GM19324 (cell line): ENCODE measurements around the gene CXCL17.
"Not testable (repeated sequence)": the region's sequence is repeated elsewhere in the genome, so short reads cannot be mapped to it uniquely, and the experiment has no call there.

Experiments used
- ATAC-seq: cut with Tn5 transposase; IDR thresholded peaks from one replicate; pipeline ENCODE4 v1.9.1; 2021; ENCODE audit warnings: mild to moderate bottlenecking, moderate library complexity; ENCODE audit not compliant: unreplicated experiment, low FRiP score

CXCL17 gene

GRCh38 chr19:42442833-42443232, at the start of gene CXCL17:
CXCL17 (minus strand) TSS chr19:42442946; CDS start chr19:42442832, 114 bp downstream.
- ATAC-seq, result no peak

GRCh38 chr19:42488783-42489521, 46.2 kb upstream of the CXCL17 start:
- no peak for ATAC-seq

GRCh38 chr19:42487798-42488178, 45.0 kb upstream of the CXCL17 start:
- no peak for ATAC-seq

- no peak for ATAC-seq
Measured at GRCh38 chr19:42487032-42487797, 44.5 kb upstream of the CXCL17 start.

GRCh38 chr19:42485036-42485435, 42.3 kb upstream of the CXCL17 start:
- not testable (repeated sequence) for ATAC-seq

- no peak for ATAC-seq
Measured at GRCh38 chr19:42480335-42481095, 37.8 kb upstream of the CXCL17 start.

GRCh38 chr19:42479736-42480135, 37.0 kb upstream of the CXCL17 start:
- no peak for ATAC-seq

GRCh38 chr19:42478765-42479311, 36.1 kb upstream of the CXCL17 start:
- no peak for ATAC-seq

GRCh38 chr19:42477933-42478332, 35.2 kb upstream of the CXCL17 start:
- no peak for ATAC-seq

- ATAC-seq, result no peak
Measured at GRCh38 chr19:42477117-42477516, 34.4 kb upstream of the CXCL17 start.

- ATAC-seq, result no peak
Measured at GRCh38 chr19:42475366-42475765, 32.6 kb upstream of the CXCL17 start.

- ATAC-seq, result no peak
Measured at GRCh38 chr19:42474743-42475142, 32.0 kb upstream of the CXCL17 start.

GRCh38 chr19:42473686-42474085, 30.9 kb upstream of the CXCL17 start:
- ATAC-seq, result no peak

GRCh38 chr19:42472402-42473147, 29.8 kb upstream of the CXCL17 start:
- ATAC-seq, result no peak

- no peak for ATAC-seq
Measured at GRCh38 chr19:42471554-42472249, 29.0 kb upstream of the CXCL17 start.

GRCh38 chr19:42469311-42470235, 26.8 kb upstream of the CXCL17 start:
- no peak for ATAC-seq

GRCh38 chr19:42468273-42468796, 25.6 kb upstream of the CXCL17 start:
- ATAC-seq, result no peak

GRCh38 chr19:42467183-42467760, 24.5 kb upstream of the CXCL17 start:
- no peak for ATAC-seq
